Measurements from ENCODE around the gene TCTN3. TPM values are rescaled to one million over a fixed set of nuclear protein-coding genes. Genes with fewer than 3 reads are reported as not detected.
"Not testable (repeated sequence)": the region's sequence is repeated elsewhere in the genome, so short reads cannot be mapped to it uniquely, and the experiment has no call there.

TCTN3 gene
- total RNA-seq, 2 experiments from 2014 or later, result 19.5 to 20.4 TPM

DNA sequence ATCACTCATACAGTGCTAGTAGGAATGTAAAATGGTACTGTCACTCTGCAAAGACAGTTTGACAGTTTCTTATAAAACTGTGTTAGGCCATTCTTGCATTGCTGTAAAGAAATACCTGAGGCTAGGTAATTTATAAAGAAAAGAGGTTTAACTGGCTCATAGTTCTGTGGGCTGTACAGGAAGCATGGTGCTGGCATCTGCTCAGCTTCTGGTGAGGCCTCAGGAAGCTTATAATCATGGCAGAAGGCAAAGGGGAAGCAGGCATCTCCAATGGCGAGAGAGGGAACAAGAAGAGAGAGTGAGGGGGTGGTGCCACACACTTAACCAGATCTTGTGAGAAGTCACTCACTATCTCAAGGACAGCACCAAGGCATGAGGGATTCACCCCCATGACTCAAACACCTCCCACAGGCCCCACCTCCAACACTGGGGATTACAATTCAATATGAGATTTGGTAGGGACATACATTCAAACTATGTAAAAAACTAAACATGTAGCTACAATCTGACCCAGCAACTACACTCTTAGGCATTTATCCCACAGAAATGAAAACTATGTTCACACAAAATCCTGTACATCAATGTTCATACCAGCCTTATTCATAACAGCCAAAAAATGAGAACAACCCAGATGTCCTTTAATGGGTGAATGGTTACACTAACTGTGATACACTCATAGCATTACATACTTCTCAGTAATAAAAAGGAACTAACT lies 42.2 kb downstream of the TCTN3 start:
- Mint-ChIP-seq H3K4me3 (no peak overlapping the region), H3K9me3 (ENCODE audit: insufficient read depth) (peaks cover 6% of the 10 kb centered on the region), H3K27me3 (ENCODE audit: low read depth) (no peaks in the 10 kb centered on the region), H3K27ac (no peak overlapping the region), H3K36me3 (ENCODE audit: low read depth) (peaks cover 66% of the 10 kb centered on the region), H3K4me1 (ENCODE audit: low read depth) (peaks cover 17% of the 10 kb centered on the region)
- no peak for ATAC-seq
- ChIA-PET POLR2A (no interaction called here), CTCF (interaction anchor here (0.8 kb wide), 1 partner anchor 42 kb away, joined by 3 read pairs; the partner anchor contains the start of gene TCTN3)
- DNase-seq, result no peak

- DNase-seq, result no peak
Measured at GRCh38 chr10:95650232-95650631, 43.5 kb downstream of the TCTN3 start.

GRCh38 chr10:95648138-95648537 lies 45.6 kb downstream of the TCTN3 start:
- Mint-ChIP-seq H3K36me3 (ENCODE audit: low read depth) (peaks cover 64% of the 10 kb centered on the region), H3K27me3 (ENCODE audit: low read depth) (no peaks in the 10 kb centered on the region), H3K27ac (no peak overlapping the region), H3K4me3 (no peak overlapping the region), H3K4me1 (ENCODE audit: low read depth) (peaks cover 14% of the 10 kb centered on the region), H3K9me3 (ENCODE audit: insufficient read depth) (peaks cover 6% of the 10 kb centered on the region)
- POLR2A ChIA-PET, result no interaction called here
- DNase-seq (no peak), ATAC-seq (no peak)
- CTCF ChIA-PET, result interaction anchor here (1.0 to 1.6 kb wide), 2 partner anchors 45 to 217 kb away, joined by 3 to 4 read pairs; partner anchors contain the start of gene TCTN3

More at GRCh38 chr10:95650232-95650631, 43.5 kb downstream of the TCTN3 start:
- H3K4me3 Mint-ChIP-seq, result no peak overlapping the region
- no peak overlapping the region for H3K27ac Mint-ChIP-seq
- H3K36me3 Mint-ChIP-seq (ENCODE audit: low read depth), result peaks cover 70% of the 10 kb centered on the region
- H3K27me3 Mint-ChIP-seq (ENCODE audit: low read depth), result no peaks in the 10 kb centered on the region
- peaks cover 12% of the 10 kb centered on the region for H3K4me1 Mint-ChIP-seq (ENCODE audit: low read depth)
- ChIA-PET CTCF (interaction anchor here (0.7 to 1.1 kb wide), 2 partner anchors 44 to 329 kb away, joined by 3 to 5 read pairs; partner anchors contain the start of gene TCTN3), POLR2A (no interaction called here)
- H3K9me3 Mint-ChIP-seq (ENCODE audit: insufficient read depth), result peaks cover 6% of the 10 kb centered on the region
- ATAC-seq, result no peak

- no peak overlapping the region for H3K4me3 Mint-ChIP-seq
- CTCF ChIA-PET, result interaction anchor here (1.0 kb wide), 1 partner anchor 219 kb away, joined by 3 read pairs; no protein-coding TSS in a partner anchor
- DNase-seq, result no peak
- ATAC-seq, result no peak
- POLR2A ChIA-PET, result no interaction called here
- no peaks in the 10 kb centered on the region for H3K27me3 Mint-ChIP-seq (ENCODE audit: low read depth)
- H3K9me3 Mint-ChIP-seq (ENCODE audit: insufficient read depth), result no peaks in the 10 kb centered on the region
- H3K4me1 Mint-ChIP-seq (ENCODE audit: low read depth), result peaks cover 12% of the 10 kb centered on the region
- no peak overlapping the region for H3K27ac Mint-ChIP-seq
- peaks cover 54% of the 10 kb centered on the region for H3K36me3 Mint-ChIP-seq (ENCODE audit: low read depth)
Measured at GRCh38 chr10:95646160-95646559, 47.6 kb downstream of the TCTN3 start.

DNA sequence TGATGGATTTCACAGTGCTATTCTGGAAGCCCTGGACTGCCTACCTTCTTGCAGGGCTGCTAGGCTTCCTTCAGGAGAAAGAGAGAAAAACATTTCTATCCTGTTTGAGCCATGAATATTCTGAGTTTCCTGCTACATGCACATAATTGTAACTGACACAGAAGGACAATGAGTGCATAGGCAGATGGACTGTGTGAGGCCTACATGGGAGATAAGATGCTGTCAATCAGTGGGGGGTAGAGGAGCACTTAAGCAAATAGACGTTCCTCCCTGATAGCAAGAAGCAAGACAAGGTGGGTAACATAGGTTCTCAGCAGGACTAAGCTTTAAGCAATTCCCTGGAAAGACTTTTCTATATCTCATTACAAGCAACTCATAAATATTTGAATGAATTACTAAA lies 48.8 kb downstream of the TCTN3 start:
- Mint-ChIP-seq H3K4me1 (ENCODE audit: low read depth) (peaks cover 12% of the 10 kb centered on the region), H3K4me3 (no peak overlapping the region), H3K27ac (no peak overlapping the region), H3K9me3 (ENCODE audit: insufficient read depth) (no peaks in the 10 kb centered on the region), H3K36me3 (ENCODE audit: low read depth) (peaks cover 50% of the 10 kb centered on the region), H3K27me3 (ENCODE audit: low read depth) (no peaks in the 10 kb centered on the region)
- DNase-seq (no peak), ATAC-seq (no peak)
- CTCF ChIA-PET, result interaction anchor here (1.0 to 1.4 kb wide), 2 partner anchors 49 to 220 kb away, joined by 3 to 5 read pairs; partner anchors contain the start of gene TCTN3
- POLR2A ChIA-PET, result no interaction called here

DNA sequence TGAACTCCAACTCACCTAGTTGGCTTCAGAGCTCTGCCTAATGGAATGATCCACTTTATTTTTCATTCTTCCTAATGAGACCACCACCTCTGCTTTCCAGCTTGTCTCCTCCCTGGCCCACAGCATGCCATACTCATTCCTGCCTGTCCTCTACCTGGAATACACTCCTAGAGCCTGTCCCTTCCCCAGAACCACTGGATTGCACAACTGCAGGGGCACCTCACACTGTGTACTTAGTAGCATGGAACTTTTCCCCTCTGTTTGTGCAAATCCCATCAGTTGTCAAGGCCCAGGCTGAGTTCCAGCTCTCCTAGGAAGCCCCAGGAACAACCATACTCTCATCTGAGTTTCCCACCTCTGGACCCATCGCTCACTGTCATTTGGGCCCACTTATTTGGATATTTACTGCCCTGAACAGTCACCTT lies 52.8 kb downstream of the TCTN3 start:
- CTCF ChIA-PET, result no interaction called here
- Mint-ChIP-seq H3K36me3 (ENCODE audit: low read depth) (peaks cover 33% of the 10 kb centered on the region), H3K4me1 (ENCODE audit: low read depth) (peaks cover 9% of the 10 kb centered on the region), H3K27ac (no peak overlapping the region), H3K9me3 (ENCODE audit: insufficient read depth) (no peaks in the 10 kb centered on the region), H3K27me3 (ENCODE audit: low read depth) (no peaks in the 10 kb centered on the region), H3K4me3 (no peak overlapping the region)
- POLR2A ChIA-PET, result no interaction called here
- ATAC-seq (no peak), DNase-seq (no peak)

DNA sequence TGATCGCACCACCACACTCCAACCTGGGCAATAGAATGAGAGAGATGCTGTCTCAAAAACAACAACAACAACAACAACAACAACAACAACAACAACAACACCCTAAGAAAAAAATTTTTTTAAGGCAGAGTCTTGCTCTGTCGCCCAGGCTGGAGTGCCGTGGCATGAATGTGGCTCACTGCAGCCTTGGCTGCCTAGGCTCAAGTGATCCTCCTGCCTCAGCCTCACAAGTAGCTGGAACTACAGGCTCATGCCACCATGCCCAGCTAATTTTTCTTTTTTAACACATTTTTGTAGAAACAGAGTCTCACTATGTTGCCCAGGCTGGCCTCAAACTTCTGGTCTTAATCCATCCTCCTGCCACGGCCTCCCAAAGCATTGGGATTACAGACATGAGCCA lies 55.8 kb downstream of the TCTN3 start:
- Mint-ChIP-seq H3K27me3 (ENCODE audit: low read depth) (no peaks in the 10 kb centered on the region), H3K9me3 (ENCODE audit: insufficient read depth) (no peaks in the 10 kb centered on the region), H3K4me1 (ENCODE audit: low read depth) (no peaks in the 10 kb centered on the region), H3K27ac (no peak overlapping the region), H3K36me3 (ENCODE audit: low read depth) (peaks cover 52% of the 10 kb centered on the region), H3K4me3 (no peak overlapping the region)
- ChIA-PET CTCF (no interaction called here), POLR2A (no interaction called here)
- ATAC-seq, result no peak
- DNase-seq, result no peak

- no peaks in the 10 kb centered on the region for H3K4me1 Mint-ChIP-seq (ENCODE audit: low read depth)
- H3K36me3 Mint-ChIP-seq (ENCODE audit: low read depth), result peaks cover 52% of the 10 kb centered on the region
- CTCF ChIA-PET, result no interaction called here
- DNase-seq (no peak), ATAC-seq (no peak)
- H3K27ac Mint-ChIP-seq, result no peak overlapping the region
- no peaks in the 10 kb centered on the region for H3K9me3 Mint-ChIP-seq (ENCODE audit: insufficient read depth)
- H3K27me3 Mint-ChIP-seq (ENCODE audit: low read depth), result no peaks in the 10 kb centered on the region
- H3K4me3 Mint-ChIP-seq, result no peak overlapping the region
- POLR2A ChIA-PET, result no interaction called here
Measured at GRCh38 chr10:95637140-95637539, 56.6 kb downstream of the TCTN3 start.

- no peak overlapping the region for H3K27ac Mint-ChIP-seq
Measured at GRCh38 chr10:95635319-95635733, 58.4 kb downstream of the TCTN3 start.

GRCh38 chr10:95628786-95629185 lies 64.9 kb downstream of the TCTN3 start:
- ChIA-PET POLR2A (no interaction called here), CTCF (no interaction called here)
- H3K36me3 Mint-ChIP-seq (ENCODE audit: low read depth), result peaks cover 71% of the 10 kb centered on the region
- no peak for DNase-seq
- H3K4me3 Mint-ChIP-seq, result no peak overlapping the region
- H3K9me3 Mint-ChIP-seq (ENCODE audit: insufficient read depth), result no peaks in the 10 kb centered on the region
- peaks cover 9% of the 10 kb centered on the region for H3K4me1 Mint-ChIP-seq (ENCODE audit: low read depth)
- no peak overlapping the region for H3K27ac Mint-ChIP-seq
- H3K27me3 Mint-ChIP-seq (ENCODE audit: low read depth), result no peaks in the 10 kb centered on the region
- no peak for ATAC-seq

More at GRCh38 chr10:95635319-95635733, 58.4 kb downstream of the TCTN3 start:
- no peak overlapping the region for H3K4me3 Mint-ChIP-seq
- POLR2A ChIA-PET, result no interaction called here
- no peaks in the 10 kb centered on the region for H3K4me1 Mint-ChIP-seq (ENCODE audit: low read depth)
- peaks cover 55% of the 10 kb centered on the region for H3K36me3 Mint-ChIP-seq (ENCODE audit: low read depth)
- DNase-seq, result no peak
- H3K27me3 Mint-ChIP-seq (ENCODE audit: low read depth), result no peaks in the 10 kb centered on the region
- ATAC-seq, result no peak
- CTCF ChIA-PET, result interaction anchor here (1.0 to 2.4 kb wide), 3 partner anchors 14 to 230 kb away, joined by 3 to 11 read pairs (median 3); partner anchors contain the start of gene TCTN3
- H3K9me3 Mint-ChIP-seq (ENCODE audit: insufficient read depth), result no peaks in the 10 kb centered on the region

DNA sequence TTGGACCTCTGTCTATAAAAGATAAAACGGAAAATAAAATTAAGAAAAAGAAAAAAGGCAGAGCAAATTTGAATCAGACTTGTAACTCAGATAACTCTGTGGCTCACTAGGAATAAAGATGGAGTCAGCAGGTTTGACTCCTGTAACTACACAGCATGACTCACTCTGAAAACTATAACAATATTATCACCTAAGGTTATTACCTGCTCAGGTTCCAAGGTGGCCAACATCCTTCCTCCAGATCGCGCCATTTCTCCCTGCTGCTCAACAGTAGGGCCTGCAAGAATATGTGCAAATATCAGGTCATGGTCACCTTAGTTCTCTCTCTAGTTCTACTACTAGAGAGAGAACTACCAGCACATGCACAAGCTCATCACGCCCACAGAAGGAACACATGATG lies 67.2 kb downstream of the TCTN3 start:
- Mint-ChIP-seq H3K9me3 (ENCODE audit: insufficient read depth) (no peaks in the 10 kb centered on the region), H3K27ac (no peak overlapping the region), H3K4me1 (ENCODE audit: low read depth) (peaks cover 9% of the 10 kb centered on the region), H3K27me3 (ENCODE audit: low read depth) (no peaks in the 10 kb centered on the region), H3K4me3 (no peak overlapping the region), H3K36me3 (ENCODE audit: low read depth) (peaks cover 56% of the 10 kb centered on the region)
- ATAC-seq (no peak), DNase-seq (no peak)
- POLR2A ChIA-PET, result no interaction called here
- CTCF ChIA-PET, result interaction anchor here (1.7 kb wide), 1 partner anchor 67 kb away, joined by 4 read pairs; the partner anchor contains the start of gene TCTN3

GRCh38 chr10:95620415-95620814 lies 73.3 kb downstream of the TCTN3 start:
- H3K36me3 Mint-ChIP-seq (ENCODE audit: low read depth), result peaks cover 57% of the 10 kb centered on the region
- H3K4me1 Mint-ChIP-seq (ENCODE audit: low read depth); H3K27me3 Mint-ChIP-seq (ENCODE audit: low read depth); ATAC-seq; CTCF ChIA-PET; H3K4me3 Mint-ChIP-seq; H3K9me3 Mint-ChIP-seq (ENCODE audit: insufficient read depth); H3K27ac Mint-ChIP-seq; POLR2A ChIA-PET; DNase-seq: not testable (repeated sequence)

Data from activated CD8-positive, alpha-beta T cell treated with anti-CD3 and anti-CD28 coated beads, Interleukin-2, amount 10 ng/mL, durations not matched to agents 7 days and 5 days (primary cell).